ENCODE data around the gene SUGCT. TPM values are rescaled to one million over a fixed set of nuclear protein-coding genes. Genes with fewer than 3 reads are reported as not detected.
"Not testable (repeated sequence)": the region's sequence is repeated elsewhere in the genome, so short reads cannot be mapped to it uniquely, and the experiment has no call there.

SUGCT gene
- total RNA-seq, 1 donor: 6.7 TPM

- TF ChIP-seq CTCF (IDR thresholded peaks at IDR 0.05; ENCODE audit: insufficient read depth, low read length): no peak
- no peak overlapping the region for H3K4me3 ChIP-seq (ENCODE audit: low read depth, low read length)
- no peak for DNase-seq (ENCODE audit: low read depth)
Measured at GRCh38 chr7:40595129-40595528, 460.3 kb downstream of the SUGCT start.

GRCh38 chr7:40595832-40596231, 461.0 kb downstream of the SUGCT start:
- H3K4me3 ChIP-seq (ENCODE audit: low read depth, low read length): no peak overlapping the region
- no peak for TF ChIP-seq CTCF (IDR thresholded peaks at IDR 0.05; ENCODE audit: insufficient read depth, low read length)
- no peak for DNase-seq (ENCODE audit: low read depth)

GRCh38 chr7:40597517-40597916, 462.7 kb downstream of the SUGCT start:
- no peak for DNase-seq (ENCODE audit: low read depth)
- no peak overlapping the region for H3K4me3 ChIP-seq (ENCODE audit: low read depth, low read length)
- no peak for TF ChIP-seq CTCF (IDR thresholded peaks at IDR 0.05; ENCODE audit: insufficient read depth, low read length)

GRCh38 chr7:40598915-40599314, 464.1 kb downstream of the SUGCT start:
- no peak for TF ChIP-seq CTCF (IDR thresholded peaks at IDR 0.05; ENCODE audit: insufficient read depth, low read length)
- DNase-seq (ENCODE audit: low read depth): no peak

GRCh38 chr7:40599836-40600235, 465.0 kb downstream of the SUGCT start:
- no peak for TF ChIP-seq CTCF (IDR thresholded peaks at IDR 0.05; ENCODE audit: insufficient read depth, low read length)
- no peak overlapping the region for H3K4me3 ChIP-seq (ENCODE audit: low read depth, low read length)
- no peak for DNase-seq (ENCODE audit: low read depth)

More at GRCh38 chr7:40598915-40599314, 464.1 kb downstream of the SUGCT start:
- H3K4me3 ChIP-seq (ENCODE audit: low read depth, low read length): no peak overlapping the region

- not testable (repeated sequence) for H3K4me3 ChIP-seq (ENCODE audit: low read depth, low read length); DNase-seq (ENCODE audit: low read depth)
Measured at GRCh38 chr7:40602351-40602750, 467.5 kb downstream of the SUGCT start.

- peak; percentile 64 for DNase-seq (ENCODE audit: low read depth)
- H3K4me3 ChIP-seq (ENCODE audit: low read depth, low read length): no peak overlapping the region
- TF ChIP-seq CTCF (IDR thresholded peaks at IDR 0.05; ENCODE audit: insufficient read depth, low read length): peak; percentile 79
Measured at GRCh38 chr7:40604601-40605438, 470.0 kb downstream of the SUGCT start.
